ENCODE measurements around the gene CEACAM8. TPM values are rescaled to one million over a fixed set of nuclear protein-coding genes. Genes with fewer than 3 reads are reported as not detected.

Gene CEACAM8
- total RNA-seq, 1 experiment from 2014 or later = not detected

- Histone ChIP-seq H3K14ac (ENCODE audit: insufficient read depth, low read length) (peak overlapping the region; percentile 25; the same call in 1 of the 2 replicates), H3K4ac (ENCODE audit: low read depth, low read length) (no peak overlapping the region), H3K23me2 (ENCODE audit: insufficient read length, low read depth, low read length, poor library complexity, severe bottlenecking) (no peaks in the 10 kb centered on the region), H4K20me1 (ENCODE audit: control insufficient read depth, insufficient read depth, insufficient read length) (no peaks in the 10 kb centered on the region), H3T11ph (ENCODE audit: low read length) (no peak overlapping the region), H2AFZ (ENCODE audit: low read length) (no peak overlapping the region), H4K91ac (ENCODE audit: insufficient read length, low read depth, low read length) (no peak overlapping the region), H2AK5ac (ENCODE audit: insufficient read length, low read length) (no peak overlapping the region), H2BK120ac (ENCODE audit: low read depth, low read length, poor library complexity, severe bottlenecking) (no peak overlapping the region), H3K79me1 (ENCODE audit: insufficient read depth, low read depth, low read length, poor library complexity, severe bottlenecking) (no peaks in the 10 kb centered on the region), H3K4me1 (ENCODE audit: insufficient read depth, low read length) (no peaks in the 10 kb centered on the region), H3K23ac (ENCODE audit: insufficient read length, low read depth, low read length) (no peak overlapping the region), H3K4me2 (ENCODE audit: insufficient read depth, insufficient read length, low read length) (no peak overlapping the region), H3K79me2 (ENCODE audit: insufficient read depth, low read length) (no peaks in the 10 kb centered on the region), H3K9ac (ENCODE audit: extremely low read depth, insufficient read length, low read length) (no peak overlapping the region), H4K5ac (ENCODE audit: insufficient read length, low read depth, low read length) (no peak overlapping the region), H4K8ac (replicated peaks; ENCODE audit: insufficient read length, low read depth, low read length) (no peak overlapping the region), H3K27ac (ENCODE audit: insufficient read length, low read depth, low read length) (no peak overlapping the region), H3K9me3 (ENCODE audit: control insufficient read depth, low read depth, low read length) (no peaks in the 10 kb centered on the region), H2BK15ac (ENCODE audit: low read depth, low read length) (no peak overlapping the region), H2BK5ac (ENCODE audit: insufficient read length, low read length) (no peak overlapping the region), H3K18ac (ENCODE audit: insufficient read length, low read depth, low read length) (no peak overlapping the region), H2BK12ac (ENCODE audit: insufficient read length, low read depth, low read length) (no peak overlapping the region), H2BK20ac (ENCODE audit: low read depth, low read length, poor library complexity, severe bottlenecking) (no peak overlapping the region), H3K56ac (ENCODE audit: insufficient read length, low read depth, low read length) (no peak overlapping the region), H3K27me3 (ENCODE audit: insufficient read depth, low read length) (no peaks in the 10 kb centered on the region; the same call in 1 of the 2 replicates)
- no peak overlapping the region for H3K27ac Mint-ChIP-seq
- peaks cover 7 to 27% (median 18%) of the 10 kb centered on the region in 3 experiments; a peak in 6 of 7 replicates for H3K36me3 Mint-ChIP-seq (ENCODE audit: insufficient read depth in 1 of 3, low read depth in 3 of 3)
- H3K27me3 Mint-ChIP-seq (ENCODE audit: low read depth) = peaks cover 45% of the 10 kb centered on the region
- peaks cover 3% of the 10 kb centered on the region in 2 experiments for H3K4me1 Mint-ChIP-seq
- no peak overlapping the region for H3K4me3 Mint-ChIP-seq
- H3K9me3 Mint-ChIP-seq = peaks cover 28 to 32% of the 10 kb centered on the region in 2 experiments
- DNase-seq = no peak
- no CpG with 5 or more reads among the region's 2 CpGs for WGBS (ENCODE audit: extremely low coverage, insufficient read length, low lambda C conversion rate)
- no peak for TF ChIP-seq CTCF (conservative IDR thresholded peaks at IDR 0.05)
Measured at GRCh38 chr19:42547929-42548328, 46.8 kb downstream of the CEACAM8 start.

All from H9 (cell line).